Stimulated activated naive B cell treated with anti-CD40 and anti-IgM and Interleukin-4, amounts not matched to agents 10 μg/mL and 1 μg/mL and 100 μg/mL, for 72 hours (primary cell): Measurements from ENCODE around the gene SACM1L.

Experiments
- ATAC-seq, 2 donors: fragments of 150-1000 bp; cut with Tn5 transposase; replicated peaks; 2 replicates each; pipeline ENCODE4 v1.10.0; 2021; ENCODE audit warnings: moderate library complexity in 1 of 2
- DNase-seq: peaks from one replicate; pipeline ENCODE4 v3.0.0; 2021
- H3K27ac Mint-ChIP-seq: one replicate; pipeline ENCODE4 v1.8.0; 2022; ENCODE audit warnings: mild to moderate bottlenecking, mixed read lengths
- H3K27me3 Mint-ChIP-seq, 2 donors: one replicate each; pipeline ENCODE4 v1.8.0; 2022; ENCODE audit warnings: mixed read lengths in 2 of 2
- H3K36me3 Mint-ChIP-seq, 2 donors: one replicate each; pipeline ENCODE4 v1.8.0; 2022; ENCODE audit warnings: mixed read lengths in 2 of 2, mild to moderate bottlenecking in 1 of 2
- H3K4me1 Mint-ChIP-seq, 2 donors: one replicate each; pipeline ENCODE4 v1.8.0; 2022; ENCODE audit warnings: mixed read lengths in 2 of 2, mild to moderate bottlenecking in 1 of 2
- H3K4me3 Mint-ChIP-seq, 2 donors: one replicate each; pipeline ENCODE4 v1.8.0; 2022; ENCODE audit warnings: mild to moderate bottlenecking in 2 of 2, mixed read lengths in 2 of 2, moderate library complexity in 1 of 2
- H3K9me3 Mint-ChIP-seq, 2 donors: one replicate each; pipeline ENCODE4 v1.8.0; 2022; ENCODE audit warnings: mixed read lengths in 2 of 2, mild to moderate bottlenecking in 1 of 2

The SACM1L gene

GRCh38 chr3:45656575-45657363 lies 32.4 kb upstream of the SACM1L start:
- Mint-ChIP-seq H3K36me3 (peaks cover 10 to 27% of the 10 kb centered on the region in 2 donors), H3K27me3 (no peaks in the 10 kb centered on the region)
- peak; percentile 70 for DNase-seq

GRCh38 chr3:45657853-45658252 lies 31.3 kb upstream of the SACM1L start:
- DNase-seq, result no peak
- H3K4me1 Mint-ChIP-seq, result peaks cover 17 to 39% of the 10 kb centered on the region in 2 donors
- no peaks in the 10 kb centered on the region for H3K9me3 Mint-ChIP-seq
- H3K27me3 Mint-ChIP-seq, result no peaks in the 10 kb centered on the region
- no peak overlapping the region for H3K27ac Mint-ChIP-seq
- H3K4me3 Mint-ChIP-seq, result no peak overlapping the region
- H3K36me3 Mint-ChIP-seq, result peaks cover 10 to 21% of the 10 kb centered on the region in 2 donors
- no peak for ATAC-seq

More at GRCh38 chr3:45656575-45657363, 32.4 kb upstream of the SACM1L start:
- H3K4me3 Mint-ChIP-seq, result peak overlapping the region in 1 of 2 donors; percentile 48
- H3K4me1 Mint-ChIP-seq, result peaks cover 24 to 50% of the 10 kb centered on the region in 2 donors
- H3K27ac Mint-ChIP-seq, result peak overlapping the region; percentile 83
- H3K9me3 Mint-ChIP-seq, result no peaks in the 10 kb centered on the region
- ATAC-seq, result peak; percentile 94 to 98

GRCh38 chr3:45659661-45660566 lies 29.3 kb upstream of the SACM1L start:
- H3K36me3 Mint-ChIP-seq, result peaks cover 10 to 14% of the 10 kb centered on the region in 2 donors
- H3K9me3 Mint-ChIP-seq, result no peaks in the 10 kb centered on the region
- no peaks in the 10 kb centered on the region for H3K27me3 Mint-ChIP-seq
- peaks cover 19 to 34% of the 10 kb centered on the region in 2 donors for H3K4me1 Mint-ChIP-seq
- ATAC-seq (no peak), DNase-seq (peak; percentile 15)
- H3K4me3 Mint-ChIP-seq, result no peak overlapping the region
- H3K27ac Mint-ChIP-seq, result no peak overlapping the region

DNA sequence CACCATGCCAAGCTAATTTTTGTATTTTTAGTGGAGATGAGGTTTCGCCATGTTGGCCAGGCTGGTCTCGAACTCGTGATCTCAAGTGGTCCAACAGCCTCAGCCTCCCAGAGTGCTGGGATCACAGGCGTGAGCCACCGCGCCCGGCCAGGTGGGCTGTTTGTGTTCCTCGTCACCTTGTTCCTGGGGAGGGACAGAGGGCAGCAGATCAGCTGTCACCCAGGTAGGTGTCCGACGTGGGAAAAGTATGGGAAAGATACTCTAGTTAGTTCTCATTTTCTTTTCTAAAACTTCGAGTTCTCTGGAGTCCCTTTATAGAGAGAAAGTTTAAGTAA lies 28.7 kb upstream of the SACM1L start:
- no peak for DNase-seq
- no peaks in the 10 kb centered on the region for H3K27me3 Mint-ChIP-seq
- no peak overlapping the region for H3K27ac Mint-ChIP-seq
- no peak for ATAC-seq
- H3K4me3 Mint-ChIP-seq, result no peak overlapping the region
- peaks cover 10 to 17% of the 10 kb centered on the region in 2 donors for H3K36me3 Mint-ChIP-seq
- H3K9me3 Mint-ChIP-seq, result no peaks in the 10 kb centered on the region
- peaks cover 23 to 40% of the 10 kb centered on the region in 2 donors for H3K4me1 Mint-ChIP-seq

GRCh38 chr3:45664578-45664977 lies 24.6 kb upstream of the SACM1L start:
- peak overlapping the region; percentile 91 for H3K27ac Mint-ChIP-seq
- no peaks in the 10 kb centered on the region for H3K27me3 Mint-ChIP-seq
- ATAC-seq, result peak; percentile 90 to 95
- peaks cover 27 to 58% of the 10 kb centered on the region in 2 donors for H3K4me1 Mint-ChIP-seq
- H3K9me3 Mint-ChIP-seq, result no peaks in the 10 kb centered on the region
- H3K4me3 Mint-ChIP-seq, result peak overlapping the region; percentile 77 to 83
- DNase-seq, result peak; percentile 51
- peaks cover 28 to 41% of the 10 kb centered on the region in 2 donors for H3K36me3 Mint-ChIP-seq

DNA sequence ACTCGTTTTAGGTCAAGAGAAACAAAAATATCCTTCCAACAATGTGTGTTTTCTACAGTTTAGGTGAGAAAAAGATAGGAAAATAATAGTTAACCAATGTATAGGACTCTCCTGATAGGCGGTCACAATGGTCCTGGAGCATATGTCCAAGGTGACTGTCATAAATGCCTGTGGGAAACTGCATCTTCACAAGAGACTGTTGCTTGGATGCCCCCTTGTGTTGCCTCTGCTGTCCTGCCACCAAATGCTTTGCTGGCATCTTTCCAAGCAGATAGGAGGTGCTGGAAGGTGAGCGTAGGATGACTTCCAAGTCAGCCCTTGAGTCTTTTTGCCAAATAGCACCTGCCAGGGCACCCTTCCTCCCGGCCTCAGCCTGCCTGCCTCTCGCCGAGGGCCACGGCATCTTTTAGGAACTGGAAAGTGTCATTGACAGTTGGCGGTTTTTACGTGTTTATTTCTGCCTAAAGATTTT lies 24.1 kb upstream of the SACM1L start:
- Mint-ChIP-seq H3K4me3 (peak overlapping the region; percentile 77 to 83), H3K27ac (peak overlapping the region; percentile 91), H3K36me3 (peaks cover 28 to 43% of the 10 kb centered on the region in 2 donors), H3K27me3 (no peaks in the 10 kb centered on the region), H3K4me1 (peaks cover 23 to 53% of the 10 kb centered on the region in 2 donors), H3K9me3 (no peaks in the 10 kb centered on the region)
- DNase-seq (peak; percentile 28), ATAC-seq (peak; percentile 54 to 57)

DNA sequence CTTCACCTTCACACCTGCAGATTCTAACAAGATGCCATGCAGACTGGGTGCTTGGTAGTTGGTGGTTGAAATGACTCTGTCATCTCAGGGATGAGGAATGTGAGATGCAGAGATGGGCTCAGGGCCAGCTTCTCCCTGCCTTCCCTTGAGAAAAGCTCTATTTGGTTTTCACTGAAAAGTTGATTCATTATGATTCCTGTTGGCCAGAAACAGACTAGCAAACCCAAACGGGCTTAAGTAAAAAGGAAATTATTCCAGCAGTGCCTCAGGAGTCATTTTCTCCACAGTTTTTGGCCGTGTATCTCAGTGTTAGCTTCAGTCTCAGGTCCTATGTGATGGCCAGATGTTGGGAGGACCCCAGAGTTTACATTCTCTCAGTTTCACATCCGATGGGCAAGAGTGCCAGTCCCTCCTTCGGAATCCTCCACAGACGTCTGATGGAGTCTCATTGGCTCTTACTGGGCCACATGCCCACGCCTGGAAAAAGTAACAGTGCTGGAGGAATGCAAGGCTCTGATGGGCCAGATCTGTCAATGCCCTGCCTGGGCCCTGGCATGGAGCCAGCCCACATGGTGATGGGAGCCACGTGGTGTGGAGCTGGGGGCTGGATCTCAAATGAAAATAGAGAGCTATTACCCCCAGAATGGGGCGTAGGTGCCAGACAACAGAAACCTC lies 22.3 kb upstream of the SACM1L start:
- ATAC-seq, result no peak
- no peak for DNase-seq
- no peak overlapping the region for H3K27ac Mint-ChIP-seq
- no peaks in the 10 kb centered on the region for H3K9me3 Mint-ChIP-seq
- H3K4me1 Mint-ChIP-seq, result peaks cover 23 to 48% of the 10 kb centered on the region in 2 donors
- H3K27me3 Mint-ChIP-seq, result no peaks in the 10 kb centered on the region
- H3K36me3 Mint-ChIP-seq, result peaks cover 28 to 48% of the 10 kb centered on the region in 2 donors
- H3K4me3 Mint-ChIP-seq, result no peak overlapping the region

GRCh38 chr3:45667569-45667934 lies 21.6 kb upstream of the SACM1L start:
- H3K36me3 Mint-ChIP-seq, result peaks cover 28 to 53% of the 10 kb centered on the region in 2 donors

GRCh38 chr3:45670436-45670835 lies 18.8 kb upstream of the SACM1L start:
- peaks cover 44 to 70% of the 10 kb centered on the region in 2 donors for H3K36me3 Mint-ChIP-seq

More at GRCh38 chr3:45667569-45667934, 21.6 kb upstream of the SACM1L start:
- H3K27me3 Mint-ChIP-seq, result no peaks in the 10 kb centered on the region
- ATAC-seq, result no peak
- peaks cover 23 to 48% of the 10 kb centered on the region in 2 donors for H3K4me1 Mint-ChIP-seq
- H3K4me3 Mint-ChIP-seq, result no peak overlapping the region
- H3K27ac Mint-ChIP-seq, result peak overlapping the region; percentile 7
- H3K9me3 Mint-ChIP-seq, result no peaks in the 10 kb centered on the region
- DNase-seq, result no peak

GRCh38 chr3:45670991-45671390 lies 18.2 kb upstream of the SACM1L start:
- peaks cover 42 to 65% of the 10 kb centered on the region in 2 donors for H3K36me3 Mint-ChIP-seq
- no peak overlapping the region for H3K4me3 Mint-ChIP-seq
- ATAC-seq (no peak), DNase-seq (no peak)
- H3K4me1 Mint-ChIP-seq, result peaks cover 7 to 29% of the 10 kb centered on the region in 2 donors
- H3K27ac Mint-ChIP-seq, result no peak overlapping the region
- no peaks in the 10 kb centered on the region for H3K27me3 Mint-ChIP-seq
- H3K9me3 Mint-ChIP-seq, result no peaks in the 10 kb centered on the region

More at GRCh38 chr3:45670436-45670835, 18.8 kb upstream of the SACM1L start:
- DNase-seq, result no peak
- no peak overlapping the region for H3K4me3 Mint-ChIP-seq
- peaks cover 9 to 32% of the 10 kb centered on the region in 2 donors for H3K4me1 Mint-ChIP-seq
- H3K27me3 Mint-ChIP-seq, result no peaks in the 10 kb centered on the region
- peak overlapping the region; percentile 42 for H3K27ac Mint-ChIP-seq
- H3K9me3 Mint-ChIP-seq, result no peaks in the 10 kb centered on the region
- ATAC-seq, result no peak

- H3K4me1 Mint-ChIP-seq, result peaks cover 10 to 20% of the 10 kb centered on the region in 2 donors
- no peaks in the 10 kb centered on the region for H3K9me3 Mint-ChIP-seq
- no peak overlapping the region for H3K27ac Mint-ChIP-seq
- DNase-seq, result no peak
- H3K27me3 Mint-ChIP-seq, result no peaks in the 10 kb centered on the region
- no peak for ATAC-seq
- H3K4me3 Mint-ChIP-seq, result no peak overlapping the region
- peaks cover 41 to 66% of the 10 kb centered on the region in 2 donors for H3K36me3 Mint-ChIP-seq
Observed at GRCh38 chr3:45673273-45673672, 15.9 kb upstream of the SACM1L start.

- no peak for ATAC-seq
- Mint-ChIP-seq H3K4me1 (peaks cover 14 to 24% of the 10 kb centered on the region in 2 donors), H3K27me3 (no peaks in the 10 kb centered on the region), H3K9me3 (no peaks in the 10 kb centered on the region), H3K4me3 (no peak overlapping the region), H3K36me3 (peaks cover 44 to 51% of the 10 kb centered on the region in 2 donors), H3K27ac (peak overlapping the region; percentile 73)
- no peak for DNase-seq
Observed at GRCh38 chr3:45676325-45677032, 12.7 kb upstream of the SACM1L start.

GRCh38 chr3:45677033-45677446 lies 12.2 kb upstream of the SACM1L start:
- Mint-ChIP-seq H3K4me1 (peaks cover 14 to 24% of the 10 kb centered on the region in 2 donors), H3K9me3 (no peaks in the 10 kb centered on the region), H3K36me3 (peaks cover 47 to 54% of the 10 kb centered on the region in 2 donors), H3K27me3 (no peaks in the 10 kb centered on the region), H3K4me3 (no peak overlapping the region), H3K27ac (peak overlapping the region; percentile 73)
- ATAC-seq (peak in 1 of 2 donors; percentile 39), DNase-seq (no peak)
